ENCODE data around the gene PPP4R4.

The PPP4R4 gene, protein sequence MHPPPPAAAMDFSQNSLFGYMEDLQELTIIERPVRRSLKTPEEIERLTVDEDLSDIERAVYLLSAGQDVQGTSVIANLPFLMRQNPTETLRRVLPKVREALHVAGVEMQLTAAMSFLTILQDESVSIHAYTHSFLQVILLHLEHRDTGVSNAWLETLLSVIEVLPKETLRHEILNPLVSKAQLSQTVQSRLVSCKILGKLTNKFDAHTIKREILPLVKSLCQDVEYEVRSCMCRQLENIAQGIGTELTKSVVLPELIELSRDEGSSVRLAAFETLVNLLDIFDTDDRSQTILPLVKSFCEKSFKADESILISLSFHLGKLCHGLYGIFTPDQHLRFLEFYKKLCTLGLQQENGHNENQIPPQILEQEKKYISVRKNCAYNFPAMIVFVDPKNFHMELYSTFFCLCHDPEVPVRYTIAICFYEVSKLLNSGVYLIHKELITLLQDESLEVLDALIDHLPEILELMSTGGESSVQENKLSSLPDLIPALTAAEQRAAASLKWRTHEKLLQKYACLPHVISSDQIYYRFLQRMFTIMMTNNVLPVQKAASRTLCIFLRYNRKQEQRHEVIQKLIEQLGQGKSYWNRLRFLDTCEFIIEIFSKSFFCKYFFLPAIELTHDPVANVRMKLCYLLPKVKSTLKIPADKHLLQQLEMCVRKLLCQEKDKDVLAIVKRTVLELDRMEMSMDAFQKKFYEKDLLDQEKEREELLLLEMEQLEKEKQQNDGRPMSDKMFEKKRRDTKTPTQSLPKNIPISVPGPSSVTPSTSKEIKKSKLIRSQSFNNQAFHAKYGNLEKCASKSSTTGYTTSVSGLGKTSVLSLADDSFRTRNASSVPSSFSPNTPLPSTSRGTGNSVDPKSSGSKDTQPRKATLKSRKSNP

DNA sequence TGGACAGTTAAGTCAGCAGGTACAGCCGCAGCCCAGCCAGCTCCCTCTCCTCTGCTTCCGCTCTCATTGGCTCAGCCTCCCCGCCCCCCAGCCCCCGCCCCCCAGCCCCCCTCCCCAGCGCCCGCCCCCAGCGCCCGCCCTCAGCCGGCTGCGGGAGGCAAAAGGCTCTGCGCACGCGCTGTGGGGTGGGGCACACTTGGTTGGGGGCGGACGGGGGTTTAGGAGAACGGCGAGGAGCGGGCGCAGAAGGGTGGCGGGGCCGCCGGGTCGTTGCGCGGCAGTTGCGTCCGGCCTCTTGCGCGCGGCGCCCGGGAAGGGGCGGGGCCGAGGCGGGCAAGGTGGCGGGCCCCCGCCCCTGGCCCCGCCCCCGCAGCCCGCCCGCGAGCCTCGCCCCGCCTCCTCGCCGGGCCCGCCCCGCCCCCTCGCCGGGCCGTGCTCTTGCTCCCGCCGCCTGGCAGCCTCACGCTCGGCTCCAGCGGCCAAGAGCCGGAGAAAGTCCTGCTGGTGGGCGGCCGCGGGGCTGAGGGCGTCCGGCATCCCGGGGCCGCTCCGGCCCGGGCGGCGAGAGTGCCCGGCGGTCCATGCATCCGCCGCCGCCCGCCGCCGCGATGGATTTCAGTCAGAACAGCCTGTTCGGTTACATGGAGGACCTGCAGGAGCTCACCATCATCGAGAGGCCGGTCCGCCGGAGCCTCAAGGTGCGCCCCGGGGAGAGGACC lies at the start of gene PPP4R4:
TSS of gene PPP4R4 (plus strand) at position 438 of the 719 bp plus-strand sequence. CDS start at position 582, 144 bp downstream.
- DNase-seq (ENCODE audit: low spot score), result peak; percentile 92

DNA sequence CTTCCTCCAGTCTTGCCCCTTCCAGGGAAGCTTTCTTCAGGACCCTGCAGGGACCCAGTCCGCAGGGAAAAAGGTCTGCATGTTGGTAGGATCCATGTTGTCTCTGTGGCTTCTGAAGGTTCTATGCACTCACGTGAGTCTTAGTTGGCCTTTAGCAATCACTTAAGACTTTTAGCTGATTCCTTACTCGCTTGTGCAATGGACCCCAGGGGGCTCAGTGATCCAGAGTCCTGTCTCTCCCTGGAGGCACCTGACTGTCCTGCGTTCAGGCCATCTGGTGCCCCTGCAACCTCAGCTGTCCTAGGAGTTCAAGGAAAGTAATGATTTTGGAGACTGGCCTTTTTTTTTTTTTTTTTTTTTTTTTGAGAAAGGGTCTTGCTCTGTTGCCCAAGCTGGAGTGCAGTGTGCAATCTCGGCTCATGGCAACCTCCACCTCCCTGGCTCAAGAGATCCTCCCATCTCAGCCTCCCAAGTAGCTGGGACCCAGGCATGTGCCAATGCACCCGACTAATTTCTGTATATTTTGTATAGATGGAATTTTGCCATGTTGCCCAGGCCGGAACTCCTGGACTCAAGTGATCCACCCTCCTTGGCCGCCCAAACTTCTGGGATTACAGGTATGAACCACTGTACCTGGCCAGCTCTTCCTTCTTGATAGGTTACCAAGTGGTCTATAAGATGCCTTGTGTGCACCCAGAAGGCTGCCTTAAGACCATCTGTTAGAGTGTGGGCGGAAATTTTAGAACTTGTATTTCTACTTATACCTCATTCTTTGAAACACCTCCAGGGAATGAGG lies 49.3 kb upstream of the PPP4R4 start:
- no peak for DNase-seq (ENCODE audit: low spot score)

DNA sequence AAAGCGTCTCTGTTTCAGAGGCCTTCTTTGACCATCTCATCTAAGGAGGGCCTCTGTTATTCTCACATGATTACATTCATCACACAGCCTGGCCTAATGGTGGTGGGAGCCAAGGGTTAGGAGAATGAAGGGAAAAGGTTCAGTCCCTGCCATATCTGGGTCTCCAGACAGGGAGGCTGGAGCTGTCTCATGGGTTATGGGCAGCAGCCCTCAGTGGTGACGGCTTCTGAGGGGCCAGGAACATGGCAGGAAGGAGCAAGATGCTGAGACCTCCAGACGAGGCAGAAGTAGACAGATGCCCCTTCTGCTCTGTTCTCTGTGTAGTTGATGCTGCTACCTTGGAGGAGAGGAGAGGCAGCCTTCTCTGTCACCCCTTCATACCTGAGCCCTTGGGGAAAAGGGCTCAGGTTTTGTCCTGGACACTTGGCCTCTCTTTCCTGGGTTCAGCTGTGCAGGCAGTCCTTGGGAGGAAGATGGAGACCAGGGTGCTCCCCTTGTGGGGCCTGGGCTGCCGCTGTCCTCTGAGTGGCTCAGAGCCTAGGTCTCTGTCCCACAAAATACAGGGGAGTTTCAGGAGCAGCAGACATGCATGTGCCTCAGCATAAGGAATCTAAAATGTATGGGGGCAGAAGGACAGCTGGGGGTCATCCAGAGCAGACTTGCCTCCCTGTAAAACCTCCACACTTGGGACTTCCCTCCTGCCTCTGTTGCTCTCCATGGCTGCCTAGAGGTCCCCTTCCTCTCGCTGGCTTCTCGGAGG lies 48.3 kb upstream of the PPP4R4 start:
- no peak for DNase-seq (ENCODE audit: low spot score)

DNA sequence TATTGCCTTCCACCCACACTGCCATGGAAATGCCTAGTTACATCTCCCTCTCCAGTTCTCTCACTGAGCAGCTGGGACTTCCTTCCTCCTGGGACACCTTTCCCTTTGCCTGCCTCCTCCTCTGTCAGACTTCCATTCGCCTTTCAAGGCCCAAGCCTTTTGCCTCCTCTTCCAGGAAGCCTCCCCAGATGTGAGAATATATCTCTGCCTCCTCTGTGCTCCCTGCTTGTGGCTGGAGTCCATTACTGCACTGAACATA lies 47.8 kb upstream of the PPP4R4 start:
- no peak for DNase-seq (ENCODE audit: low spot score)

DNA sequence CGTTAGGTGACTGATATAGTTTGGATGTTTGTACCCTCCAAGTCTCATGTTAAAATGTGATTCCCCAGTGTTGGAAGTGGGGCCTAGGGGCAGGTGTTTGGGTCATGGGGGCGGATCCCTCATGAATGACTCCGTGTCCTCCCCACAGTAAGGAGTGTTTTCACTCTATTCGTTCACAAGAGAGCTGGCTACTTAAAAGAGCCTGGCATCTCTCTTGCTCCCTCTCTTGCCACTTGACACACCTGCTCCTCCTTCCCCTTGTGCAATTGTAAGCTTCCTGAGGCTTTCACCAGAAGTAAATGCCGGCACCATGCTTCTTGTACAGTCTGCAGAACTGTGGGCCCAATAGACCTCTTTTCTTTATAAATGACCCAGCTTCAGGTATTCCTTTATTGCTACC lies 47.3 kb upstream of the PPP4R4 start:
- no peak for DNase-seq (ENCODE audit: low spot score)

DNA sequence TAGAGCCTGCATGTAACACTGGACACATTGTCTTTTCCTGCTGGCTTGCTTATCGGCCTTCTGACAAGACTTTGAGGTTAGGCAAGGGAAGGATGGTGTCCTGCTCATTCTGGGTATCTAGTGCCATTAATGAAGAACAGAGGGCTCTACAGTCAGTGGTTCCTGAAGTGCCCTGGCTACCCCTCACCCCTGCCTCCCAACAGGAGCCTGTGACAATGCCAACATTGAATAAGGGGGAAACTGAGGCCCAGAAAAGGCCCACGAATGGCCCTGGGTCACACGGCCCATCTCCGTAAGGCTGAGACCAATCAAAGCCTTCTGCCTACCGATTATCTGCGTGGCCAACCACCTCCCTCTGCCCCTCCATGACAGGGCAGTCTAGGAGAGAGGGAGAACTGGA lies 46.8 kb upstream of the PPP4R4 start:
- no peak for DNase-seq (ENCODE audit: low spot score)

DNA sequence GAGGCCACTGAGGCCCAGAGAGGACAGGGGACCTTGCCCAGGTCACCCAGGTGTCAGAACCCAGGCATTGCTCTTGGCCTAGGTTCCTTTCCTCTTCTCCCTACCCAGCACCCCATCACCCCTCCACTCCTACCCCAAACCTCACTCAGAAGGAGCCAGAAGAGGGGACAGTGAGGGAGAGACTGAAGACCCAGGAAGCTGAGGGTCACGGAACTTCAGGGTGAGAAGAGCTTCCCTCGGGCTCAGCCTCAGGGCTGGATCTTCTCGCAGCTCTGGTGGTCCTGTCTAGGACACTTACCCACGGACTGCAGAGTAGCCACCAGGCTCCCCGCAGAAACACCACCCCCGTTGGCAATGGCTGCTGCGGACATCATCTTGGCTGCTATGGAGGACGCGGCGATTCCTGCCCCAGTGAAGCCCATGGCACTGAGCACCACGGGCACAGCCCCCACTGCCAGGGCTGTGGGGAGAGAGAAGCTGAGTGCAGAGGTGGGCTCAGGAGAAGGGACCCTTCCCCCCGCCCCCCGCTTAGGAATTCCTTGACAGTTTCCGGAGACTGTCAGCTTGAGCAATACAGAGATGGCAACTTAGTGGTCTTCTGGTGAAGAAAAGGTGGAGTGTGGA lies 45.8 kb upstream of the PPP4R4 start:
- DNase-seq (ENCODE audit: low spot score), result no peak

DNA sequence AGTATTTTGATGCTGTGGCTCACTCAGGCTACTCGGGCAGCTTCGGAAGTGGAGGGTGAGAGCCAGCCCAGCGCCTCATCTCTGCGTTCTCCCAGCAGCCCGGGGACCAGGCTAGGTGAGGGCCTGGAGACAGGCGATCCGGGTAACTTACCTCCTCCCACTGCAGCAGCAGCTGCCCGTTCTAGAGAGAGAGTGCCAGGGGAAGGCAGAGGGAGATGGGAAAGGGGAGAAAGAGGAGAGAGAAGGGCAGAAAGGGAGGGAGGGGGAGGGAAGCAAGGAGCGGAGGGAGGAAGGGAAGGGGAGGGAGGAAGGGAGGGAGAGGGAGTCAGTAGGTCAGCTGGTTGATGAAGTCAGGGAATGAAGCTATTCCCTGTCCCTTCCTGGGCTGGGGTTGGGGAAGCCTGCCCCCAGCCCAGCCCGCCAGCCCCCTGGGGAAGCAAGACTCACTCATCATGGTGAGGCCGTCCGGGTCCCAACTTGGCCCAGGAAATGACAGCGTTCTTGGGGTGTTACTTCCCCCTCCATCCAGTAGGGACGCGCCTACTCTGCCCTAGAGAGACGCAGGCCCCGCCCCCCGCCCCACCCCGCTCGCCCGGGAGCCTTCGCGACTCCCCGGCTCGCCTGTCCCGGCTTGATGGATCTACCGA lies 44.9 kb upstream of the PPP4R4 start, which contains the start of gene IFI27L2:
TSS of gene IFI27L2 (minus strand) at position 494 of the 647 bp plus-strand sequence. CDS start at position 454, 40 bp downstream.
- peak; percentile 70 for DNase-seq (ENCODE audit: low spot score)

DNA sequence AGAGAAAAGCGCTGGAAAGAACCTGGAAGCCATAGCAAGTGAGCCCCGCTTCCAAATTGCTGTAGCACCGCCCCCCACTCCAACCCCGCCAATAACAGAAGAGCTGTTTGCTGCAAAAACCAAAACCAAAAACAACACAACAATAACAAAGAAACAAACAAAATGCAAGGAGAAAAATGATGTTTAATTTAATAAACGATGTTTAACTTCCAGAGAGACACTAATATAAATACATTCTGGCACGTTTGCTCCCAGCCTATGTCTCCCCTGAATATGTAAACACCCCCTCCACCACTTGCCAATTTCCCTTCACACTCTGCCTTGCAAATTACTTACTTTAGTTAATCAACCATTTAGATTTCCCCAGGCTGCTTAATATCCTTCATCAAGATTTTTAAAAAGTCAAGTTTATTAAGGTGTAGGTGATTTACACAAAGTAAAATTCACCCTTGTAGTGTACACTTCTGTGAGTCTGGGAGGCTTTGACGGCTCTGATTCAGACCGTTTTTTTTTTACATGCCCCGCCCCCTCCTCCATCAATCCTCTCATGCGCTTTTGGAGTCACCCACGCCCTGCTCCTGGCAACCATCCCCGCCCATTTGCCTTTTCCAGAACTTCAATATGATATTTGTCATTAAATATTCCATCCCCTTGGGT lies 44.2 kb upstream of the PPP4R4 start:
- peak; percentile 25 for DNase-seq (ENCODE audit: low spot score)

DNA sequence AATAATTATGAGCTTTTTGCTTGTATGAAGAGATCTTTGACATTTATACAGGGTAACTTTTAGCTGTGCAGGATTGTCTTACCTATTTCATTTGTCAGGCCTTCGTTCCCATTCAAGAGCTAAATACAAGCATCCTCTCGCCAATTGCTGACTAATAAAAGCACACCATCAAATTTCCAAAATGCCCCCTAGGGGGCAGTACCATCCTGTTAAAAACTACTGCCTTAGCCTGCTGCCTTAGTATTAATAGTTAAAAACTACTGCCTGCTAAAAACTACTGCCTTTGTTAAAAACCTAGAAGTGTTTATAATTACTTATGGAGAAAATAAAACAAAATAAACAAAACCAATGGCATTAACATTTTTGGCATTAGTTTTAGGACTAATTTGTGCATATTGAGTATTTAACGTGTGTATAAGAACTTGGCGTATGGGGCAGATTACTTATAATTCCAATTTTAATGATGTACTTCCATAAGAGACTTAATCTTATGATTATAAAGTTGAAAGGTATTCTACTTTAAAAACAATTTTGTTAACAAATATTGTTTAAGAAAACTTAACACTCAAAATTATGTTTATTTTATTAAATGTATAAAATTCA lies 41.7 kb upstream of the PPP4R4 start:
- peak; percentile 75 for DNase-seq (ENCODE audit: low spot score)

DNA sequence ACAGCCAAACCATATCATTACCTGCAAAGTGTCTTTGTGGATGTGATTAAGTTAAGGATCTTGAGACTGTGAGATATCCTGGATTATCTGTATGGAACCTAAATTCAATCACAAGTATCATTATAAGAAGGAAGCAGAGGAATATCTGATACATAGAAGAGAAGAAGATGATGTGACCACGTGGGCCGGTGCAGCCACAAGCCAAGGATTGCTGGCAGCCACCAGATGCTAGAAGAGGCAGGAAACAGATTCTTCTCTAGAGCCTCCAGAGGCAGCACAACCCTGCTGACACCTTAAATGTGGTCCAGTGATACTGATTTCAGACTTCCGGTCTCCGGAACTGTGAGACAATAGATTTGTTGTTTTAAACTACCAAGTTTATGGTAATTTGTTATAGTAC lies 38.6 kb upstream of the PPP4R4 start:
- DNase-seq (ENCODE audit: low spot score), result no peak

DNA sequence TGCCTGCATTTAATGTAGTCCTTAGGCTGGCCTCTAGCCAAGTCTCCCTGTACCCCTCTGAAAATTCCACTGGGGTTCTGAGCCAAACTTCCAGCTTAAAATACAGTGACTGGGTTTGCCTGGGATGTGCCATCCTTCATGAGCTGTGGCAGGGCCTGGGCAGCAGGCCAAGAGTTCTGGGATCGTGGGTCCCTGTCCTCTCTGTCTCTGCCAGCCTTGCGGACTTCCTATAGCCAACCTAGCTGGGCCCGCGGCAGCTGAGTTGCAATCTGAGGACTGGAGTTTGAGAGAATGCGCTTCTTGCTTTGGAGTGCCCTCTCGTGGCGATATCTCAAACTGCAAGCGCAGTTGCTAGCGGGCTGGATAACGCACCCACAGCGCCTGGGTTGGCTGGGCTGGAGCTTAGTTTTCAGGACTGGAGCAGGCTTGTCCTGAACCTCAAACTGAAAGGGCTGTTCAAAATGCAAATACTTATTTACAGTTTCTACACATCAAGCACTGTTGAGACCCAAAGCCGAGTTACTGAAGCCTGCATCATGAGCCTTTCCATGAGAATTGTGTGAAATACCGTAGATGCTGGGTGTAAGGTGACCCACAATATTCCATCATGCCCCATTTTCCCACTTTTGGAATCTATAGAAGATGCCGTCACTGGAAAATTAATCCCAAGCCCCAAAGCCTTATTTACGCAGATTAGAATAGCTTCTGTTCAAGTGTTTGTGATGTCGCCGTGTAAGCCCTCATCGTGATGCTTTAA lies 37.4 kb upstream of the PPP4R4 start:
- DNase-seq (ENCODE audit: low spot score), result peak; percentile 79

DNA sequence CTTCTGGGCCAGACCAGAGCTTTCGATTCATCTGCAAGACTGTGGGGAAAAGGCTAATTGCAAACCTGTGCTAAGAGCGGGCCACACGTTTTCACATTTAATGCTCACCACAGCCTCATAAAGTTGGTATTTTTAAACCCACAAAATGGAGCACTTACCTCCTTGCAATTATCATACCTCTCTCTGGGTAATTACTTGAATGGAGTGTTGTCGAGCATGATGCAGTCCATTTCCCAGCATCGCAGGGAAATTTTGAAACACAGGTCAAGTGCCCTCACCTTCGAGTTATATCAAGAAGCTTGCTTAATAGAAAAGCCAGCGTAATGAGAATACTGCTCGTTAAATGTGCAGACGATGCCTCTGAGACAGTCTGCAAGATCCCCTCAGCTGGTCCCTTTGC lies 35.9 kb upstream of the PPP4R4 start:
- DNase-seq (ENCODE audit: low spot score), result no peak

DNA sequence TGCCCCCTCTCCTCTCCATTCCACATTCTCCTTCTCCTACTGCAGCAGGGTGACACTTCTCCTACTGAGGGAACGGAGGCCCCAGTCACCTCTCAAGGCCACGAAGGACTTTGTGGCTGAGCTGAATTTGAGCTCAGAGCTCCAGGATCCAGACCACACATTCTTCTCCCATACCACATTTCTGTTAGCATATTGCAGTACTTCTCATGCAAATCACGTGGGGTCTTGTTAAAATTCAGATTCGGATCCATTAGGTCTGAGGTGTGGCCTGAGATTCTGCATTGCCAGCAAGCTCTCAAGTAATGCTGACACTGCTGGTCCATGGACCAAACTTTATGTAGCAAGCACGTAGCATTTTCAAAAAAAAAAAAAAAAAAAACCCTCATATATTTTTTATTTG lies 35.1 kb upstream of the PPP4R4 start:
- DNase-seq (ENCODE audit: low spot score), result no peak

DNA sequence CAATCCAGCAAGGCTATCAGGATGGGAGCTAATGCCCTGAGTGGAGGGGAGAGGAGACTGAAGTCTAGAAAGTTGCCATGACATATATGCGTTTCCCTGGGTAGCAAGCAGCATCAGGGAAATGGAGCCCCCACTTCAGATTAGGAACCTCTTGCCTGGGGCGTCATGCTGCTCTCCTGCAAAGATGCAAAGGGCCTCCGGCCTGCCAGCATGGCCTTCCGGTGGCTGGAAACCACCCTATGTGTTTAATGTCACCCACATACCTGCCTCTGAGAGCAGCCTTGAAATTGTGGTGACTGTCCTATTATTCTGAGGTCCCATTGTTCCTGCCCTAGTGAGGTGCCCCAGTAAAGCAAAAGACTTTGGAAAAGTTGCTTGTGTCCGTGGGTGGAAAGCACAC lies 34.7 kb upstream of the PPP4R4 start:
- no peak for DNase-seq (ENCODE audit: low spot score)

DNA sequence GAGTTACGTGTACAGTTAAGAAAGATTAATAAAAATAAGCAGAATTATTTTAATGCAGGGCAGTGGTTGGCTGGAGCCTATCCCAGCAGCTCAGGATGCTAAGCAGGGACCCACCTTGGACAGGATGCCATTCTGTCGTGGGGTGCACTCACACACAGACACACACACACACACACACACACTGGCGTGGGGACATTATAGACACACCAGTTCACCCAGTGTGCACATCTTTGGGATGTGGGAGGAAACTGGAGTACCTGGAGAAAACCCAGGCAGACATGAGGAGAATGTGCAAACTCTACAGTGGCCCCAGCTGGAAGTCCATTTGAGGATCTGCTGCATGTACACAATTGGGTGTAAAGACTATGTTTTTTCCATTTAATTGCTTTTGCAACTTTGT lies 31.9 kb upstream of the PPP4R4 start:
- no peak for DNase-seq (ENCODE audit: low spot score)

DNA sequence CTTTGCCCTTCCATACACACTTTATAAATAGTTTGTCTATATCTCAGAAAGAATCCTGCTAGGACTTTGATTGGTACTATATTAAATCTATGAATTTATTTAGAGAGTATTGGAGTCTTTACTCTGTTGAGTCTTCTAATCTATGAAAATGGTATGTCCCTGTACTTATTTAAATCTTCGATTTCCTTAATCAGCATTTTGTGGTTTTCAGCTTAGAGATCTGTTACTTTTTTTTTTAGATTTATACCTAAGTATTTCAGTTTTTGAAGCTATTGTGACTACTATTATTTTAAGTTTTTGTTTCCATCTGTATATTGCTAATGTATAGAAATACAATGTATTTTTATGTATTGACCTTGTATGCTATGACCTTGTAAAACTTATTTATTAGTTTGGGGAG lies 31.3 kb upstream of the PPP4R4 start:
- no peak for DNase-seq (ENCODE audit: low spot score)

DNA sequence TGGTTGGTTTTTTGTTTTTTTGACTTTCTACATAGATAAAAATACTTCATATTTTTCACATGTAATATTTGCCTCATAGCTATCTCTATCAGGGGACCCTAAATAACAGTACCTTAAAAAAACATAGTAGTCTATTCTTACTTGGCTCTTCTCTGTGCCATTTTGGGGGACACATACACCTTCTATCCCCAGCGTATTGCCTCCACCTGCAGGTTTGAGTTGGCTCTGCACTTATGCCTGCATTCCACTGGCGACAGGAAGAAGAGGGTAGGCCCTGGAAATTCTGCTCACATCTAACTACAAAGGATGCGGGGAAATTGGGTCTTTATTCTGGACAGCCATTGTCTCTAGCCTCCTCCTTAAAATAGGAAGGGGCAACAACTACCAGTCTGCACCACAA lies 30.9 kb upstream of the PPP4R4 start:
- no peak for DNase-seq (ENCODE audit: low spot score)

Data from CD4-positive, alpha-beta T cell treated with Interleukin-6 at 100 ng/mL for 8 hours (primary cell).